OCI-LY7 (cell line): ENCODE measurements around the gene CDC123. TPM values are rescaled to one million over a fixed set of nuclear protein-coding genes. Genes with fewer than 3 reads are reported as not detected.
"Not testable (repeated sequence)": the region's sequence is repeated elsewhere in the genome, so short reads cannot be mapped to it uniquely, and the experiment has no call there.

Experiments used
- BruUV-seq: library from RNA; stranded (reverse); fragments of 400-500 nt; replicated peaks from 2 replicates; lab custom pipeline; 2021; lab: Mats Ljungman, UMichigan
- CTCF ChIA-PET: fragments of 300-600 bp; sonication (Branson Sonifier 250); formaldehyde crosslinking; loops from one replicate; lab custom pipeline; 2022; ENCODE audit warnings: antibody characterized with exemption; ENCODE audit not compliant: unreplicated experiment; lab: Charles Lee
- POLR2A ChIA-PET: fragments of 300-600 bp; sonication (Branson Sonifier 250); formaldehyde crosslinking; loops from one replicate; lab custom pipeline; 2022; ENCODE audit warnings: antibody characterized with exemption; lab: Charles Lee
- DNase-seq: peaks from one replicate; pipeline ENCODE4 v3.0.0-alpha.2; 2015; ENCODE audit warnings: low spot score
- H2AFZ ChIP-seq: fragments of 200-600 bp; sonication (generic), shearing (Covaris generic); 2 replicates; pipeline ENCODE4 v1.6.1; 2014; ENCODE audit warnings: mild to moderate bottlenecking, antibody characterized with exemption, low read length, moderate library complexity
- H3K27ac ChIP-seq: fragments of 200-600 bp; sonication (generic); 2 replicates; pipeline ENCODE4 v1.5.1; 2014; ENCODE audit warnings: mixed run types, low read depth, mild to moderate bottlenecking, moderate library complexity, low read length, inconsistent platforms; ENCODE audit not compliant: poor library complexity, severe bottlenecking
- H3K36me3 ChIP-seq: fragments of 200-600 bp; sonication (generic); 2 replicates; pipeline ENCODE4 v1.6.1; 2014; ENCODE audit warnings: mild to moderate bottlenecking, antibody characterized with exemption, low read length, moderate library complexity, mixed read lengths; ENCODE audit not compliant: insufficient read depth
- H3K4me1 ChIP-seq: fragments of 200-600 bp; sonication (generic); 2 replicates; pipeline ENCODE4 v1.5.1; 2014; ENCODE audit warnings: mild to moderate bottlenecking, low read length; ENCODE audit not compliant: insufficient read depth, poor library complexity, severe bottlenecking
- H3K4me2 ChIP-seq: fragments of 200-600 bp; sonication (generic); 2 replicates; pipeline ENCODE4 v1.6.1; 2014; ENCODE audit warnings: mild to moderate bottlenecking, low read length
- H3K4me3 ChIP-seq: fragments of 200-600 bp; sonication (generic); 2 replicates; pipeline ENCODE4 v1.5.1; 2014; ENCODE audit warnings: mild to moderate bottlenecking, low read depth, low read length; ENCODE audit not compliant: poor library complexity, severe bottlenecking
- H3K79me2 ChIP-seq: fragments of 200-600 bp; sonication (generic); 2 replicates; pipeline ENCODE4 v1.6.1; 2016; ENCODE audit warnings: low read depth, mild to moderate bottlenecking, low read length, moderate library complexity, mixed read lengths; ENCODE audit not compliant: insufficient read depth
- H3K9me2 ChIP-seq: fragments of 200-600 bp; sonication (generic); 2 replicates; pipeline ENCODE4 v1.6.1; 2016; ENCODE audit warnings: mild to moderate bottlenecking, low read length, mixed read lengths; ENCODE audit not compliant: insufficient read depth
- H3K9me3 ChIP-seq: fragments of 200-600 bp; sonication (generic); 2 replicates; pipeline ENCODE4 v1.6.1; 2014; ENCODE audit warnings: mild to moderate bottlenecking, mixed run types, low read length, mixed read lengths
- H4K20me1 ChIP-seq: fragments of 200-600 bp; sonication (generic); 2 replicates; pipeline ENCODE4 v1.6.1; 2014; ENCODE audit warnings: mild to moderate bottlenecking, antibody characterized with exemption, low read length, moderate library complexity, mixed read lengths; ENCODE audit not compliant: insufficient read depth
- CTCF ChIP-seq: fragments of 200-600 bp; sonication (generic); conservative IDR thresholded peaks from 2 replicates; pipeline ENCODE4 v1.5.1; 2014; ENCODE audit warnings: mild to moderate bottlenecking, antibody characterized with exemption, low read length, moderate library complexity, mixed read lengths
- EZH2phosphoT487 ChIP-seq: fragments of 200-600 bp; sonication (generic); IDR thresholded peaks from 2 replicates; pipeline ENCODE4 v1.6.1; 2018; ENCODE audit warnings: low read depth, borderline replicate concordance, mild to moderate bottlenecking, mixed run types, antibody characterized with exemption, low read length, moderate library complexity, mixed read lengths
- intact Hi-C: fragments of 100-400 bp; cut with micrococcal nuclease; formaldehyde crosslinking; loops from one replicate; pipeline ENCODE4 v1.10.0; 2022; ENCODE audit not compliant: unreplicated experiment
- total RNA-seq, 2 experiments: library from RNA; depleted of rRNA in 1 of 2; stranded (reverse); fragments of >200 nt in 1 of 2; shearing (Covaris generic) in 1 of 2; gene quantifications; 2 replicates each; pipeline ENCODE4 v1.2.3, GENCODE V29; 2014 to 2022

Gene CDC123
- total RNA-seq, 2 experiments from 2014 or later = 128 to 168 TPM

GRCh38 chr10:12269056-12269455 is 73.1 kb downstream of the CDC123 start:
- Histone ChIP-seq H3K79me2 (no peaks in the 10 kb centered on the region), H3K36me3 (no peaks in the 10 kb centered on the region), H3K4me1 (peaks cover 18% of the 10 kb centered on the region), H3K9me3 (no peaks in the 10 kb centered on the region), H3K4me3 (no peak overlapping the region), H3K4me2 (no peak overlapping the region), H3K9me2 (no peaks in the 10 kb centered on the region), H4K20me1 (no peaks in the 10 kb centered on the region), H3K27ac (no peak overlapping the region), H2AFZ (no peak overlapping the region)
- CTCF ChIA-PET = interaction anchor here (0.7 kb wide), 1 partner anchor 72 kb away, joined by 6 read pairs; no protein-coding TSS in a partner anchor
- intact Hi-C loops = loop anchor here (10.0 kb wide), 1 partner anchor 636 kb away; no protein-coding TSS in a partner anchor
- POLR2A ChIA-PET = interaction anchor here (0.7 to 1.3 kb wide), 2 partner anchors 58 to 256 kb away, joined by 4 to 6 read pairs; no protein-coding TSS in a partner anchor
- TF ChIP-seq EZH2phosphoT487 (no peak), CTCF (no peak)
- BruUV-seq = no TSS peak
- no peak for DNase-seq

- no peaks in the 10 kb centered on the region for H3K4me1 ChIP-seq
- no peak for TF ChIP-seq CTCF
- TF ChIP-seq EZH2phosphoT487 = no peak
- BruUV-seq = no TSS peak
- no peaks in the 10 kb centered on the region for H3K9me3 ChIP-seq
- POLR2A ChIA-PET = no interaction called here
- no peak overlapping the region for H2AFZ ChIP-seq
- no peaks in the 10 kb centered on the region for H4K20me1 ChIP-seq
- CTCF ChIA-PET = no interaction called here
- H3K36me3 ChIP-seq = no peaks in the 10 kb centered on the region
- no peak overlapping the region for H3K27ac ChIP-seq
- intact Hi-C loops = no loop called here
- no peak for DNase-seq
- H3K4me3 ChIP-seq = no peak overlapping the region
- no peaks in the 10 kb centered on the region for H3K79me2 ChIP-seq
- H3K4me2 ChIP-seq = no peak overlapping the region
- H3K9me2 ChIP-seq = no peaks in the 10 kb centered on the region
These were observed 75.2 kb downstream of the CDC123 start for GRCh38 chr10:12271210-12271540.

- intact Hi-C loops, H3K27ac ChIP-seq, H3K9me2 ChIP-seq, H2AFZ ChIP-seq, H3K79me2 ChIP-seq, H3K4me1 ChIP-seq, H3K9me3 ChIP-seq, BruUV-seq, H4K20me1 ChIP-seq, H3K36me3 ChIP-seq, CTCF ChIA-PET, H3K4me3 ChIP-seq: not testable (repeated sequence)
- peak; percentile 35 for DNase-seq
- peak overlapping the region; percentile 42 for H3K4me2 ChIP-seq
- POLR2A ChIA-PET = interaction anchor here (0.6 to 1.5 kb wide), 8 partner anchors 13 to 682 kb away, joined by 3 to 6 read pairs (median 4); no protein-coding TSS in a partner anchor
These were observed 81.9 kb downstream of the CDC123 start for GRCh38 chr10:12277862-12278261.
